DMS 273 treated with DMSO at 0.1 percent for 48 hours (cell line): ENCODE data around the gene ARAP2.

ENCODE experiments used
- DNase-seq: peaks from one replicate; lab custom pipeline; 2025; lab: John Stamatoyannopoulos, UW

The ARAP2 gene

GRCh38 chr4:36220776-36221175 lies 23.5 kb downstream of the ARAP2 start:
- no peak for DNase-seq

DNA sequence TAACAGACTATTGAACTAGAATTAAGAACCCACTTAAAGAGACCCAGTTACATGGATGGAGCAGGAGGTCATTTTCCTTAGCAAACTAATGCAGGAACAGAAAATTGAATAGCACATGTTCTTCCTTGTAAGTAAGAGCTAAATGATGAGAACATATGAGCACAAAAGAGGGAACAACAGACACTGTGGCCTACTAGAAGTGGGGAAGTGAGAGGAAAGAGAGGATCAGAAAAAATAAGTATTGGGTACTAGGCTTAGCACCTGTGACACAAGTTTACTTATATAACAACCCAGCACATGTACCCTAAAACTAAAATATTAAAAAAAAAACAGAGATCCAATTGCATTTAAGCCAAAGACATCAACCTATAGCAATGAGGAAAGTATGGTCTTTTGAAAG lies 26.2 kb downstream of the ARAP2 start:
- DNase-seq: no peak

DNA sequence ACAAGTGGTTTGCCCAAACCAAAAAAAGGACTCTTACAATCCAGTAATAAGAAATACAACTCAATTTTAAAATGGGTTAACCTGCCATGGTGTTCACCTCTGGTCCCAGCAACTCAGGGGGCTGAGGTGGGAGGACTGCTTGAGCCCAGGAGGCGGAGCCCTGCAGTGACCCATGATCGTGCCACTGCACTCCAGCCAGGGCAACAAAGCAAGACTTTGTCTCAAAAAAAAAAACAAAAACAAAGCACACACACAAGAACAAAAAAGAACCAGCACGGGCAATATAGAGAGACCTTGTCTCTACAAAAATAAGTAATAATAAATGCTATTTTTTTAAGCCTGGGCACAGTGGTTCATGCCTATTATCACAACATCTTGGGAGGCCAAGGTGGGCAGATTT lies 28.7 kb downstream of the ARAP2 start:
- DNase-seq: no peak

- DNase-seq: no peak
These were observed 29.4 kb downstream of the ARAP2 start for GRCh38 chr4:36214735-36215485.

DNA sequence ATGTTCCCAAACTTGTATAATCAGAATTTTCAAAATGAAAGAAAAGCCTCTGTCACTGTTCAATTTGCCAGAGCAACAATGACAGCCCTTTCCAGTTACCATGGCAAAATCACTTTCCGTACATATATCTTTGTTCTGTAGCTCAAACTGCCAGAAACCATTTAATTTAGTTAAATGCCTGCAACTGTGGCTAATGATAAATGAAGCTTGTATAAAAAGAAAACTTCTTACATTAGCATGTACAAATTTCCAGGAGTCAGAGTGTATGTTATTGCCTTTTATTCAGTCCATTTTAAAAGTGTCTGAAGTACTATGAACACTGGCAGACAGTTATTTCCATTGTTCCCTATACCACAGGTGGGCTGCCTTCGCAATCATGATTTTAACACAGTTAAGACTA lies 30.3 kb downstream of the ARAP2 start:
- DNase-seq: no peak

GRCh38 chr4:36211084-36211483 lies 33.2 kb downstream of the ARAP2 start:
- DNase-seq: no peak

DNA sequence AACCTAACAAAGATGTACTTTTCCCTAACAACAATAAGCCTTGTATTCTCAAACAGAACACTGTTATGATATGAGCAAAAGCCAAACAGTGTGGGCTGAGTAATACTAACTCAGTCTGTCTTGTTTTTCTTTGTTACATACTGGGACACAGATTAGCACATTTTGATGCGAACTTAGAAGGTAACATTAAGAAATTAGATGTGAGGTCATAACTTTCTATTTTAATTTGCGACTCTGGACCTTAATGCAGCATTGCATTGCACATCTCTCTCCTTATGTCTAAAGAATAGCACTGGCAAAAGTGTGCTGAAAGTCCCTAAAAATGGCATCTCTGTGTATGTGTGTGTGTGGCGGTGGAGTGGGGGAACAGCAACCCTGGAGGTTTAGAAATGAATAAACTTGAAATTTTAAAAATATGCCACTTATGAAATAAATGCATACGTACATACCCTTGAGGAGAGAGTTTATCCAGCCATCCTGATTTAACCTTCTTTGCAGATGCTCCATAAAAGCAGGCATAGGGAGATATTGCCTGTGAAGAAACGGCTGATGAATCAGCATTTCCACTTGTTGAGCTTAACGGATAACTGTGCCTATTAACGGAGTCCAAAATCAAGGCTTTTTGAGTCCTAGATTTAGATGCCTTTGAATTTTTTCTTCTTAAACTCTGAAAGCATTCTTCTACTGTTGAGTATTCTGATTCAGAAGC lies 34.2 kb downstream of the ARAP2 start:
- DNase-seq: no peak

DNA sequence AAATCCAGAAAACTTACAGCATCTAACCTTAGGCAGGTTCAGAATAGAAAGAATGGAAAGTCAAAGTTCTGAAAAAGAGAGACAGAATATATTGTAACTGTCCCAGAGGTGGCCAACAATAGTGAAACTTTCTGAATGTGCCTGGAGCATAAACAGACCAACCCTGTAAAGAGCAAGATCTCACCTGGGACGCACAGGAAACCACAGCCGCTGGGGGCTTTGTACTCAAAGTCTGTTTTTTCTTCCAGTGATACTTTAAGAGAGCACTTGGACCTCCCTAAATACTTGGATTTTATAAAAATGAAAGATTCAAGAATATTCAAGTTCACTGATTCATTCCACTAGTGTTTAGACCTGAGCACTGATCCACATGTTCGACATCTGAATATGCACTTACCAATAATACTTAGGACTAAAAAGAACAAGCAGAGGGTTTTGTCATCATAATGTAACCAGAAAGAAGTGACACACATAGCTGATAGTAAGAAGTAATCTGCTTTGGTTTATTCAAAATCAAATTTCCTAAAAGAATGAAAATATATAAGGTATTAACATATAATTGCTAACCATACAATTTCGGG lies 35.3 kb downstream of the ARAP2 start:
- no peak for DNase-seq

- no peak for DNase-seq
These were observed 36.3 kb downstream of the ARAP2 start for GRCh38 chr4:36207831-36208520.

DNA sequence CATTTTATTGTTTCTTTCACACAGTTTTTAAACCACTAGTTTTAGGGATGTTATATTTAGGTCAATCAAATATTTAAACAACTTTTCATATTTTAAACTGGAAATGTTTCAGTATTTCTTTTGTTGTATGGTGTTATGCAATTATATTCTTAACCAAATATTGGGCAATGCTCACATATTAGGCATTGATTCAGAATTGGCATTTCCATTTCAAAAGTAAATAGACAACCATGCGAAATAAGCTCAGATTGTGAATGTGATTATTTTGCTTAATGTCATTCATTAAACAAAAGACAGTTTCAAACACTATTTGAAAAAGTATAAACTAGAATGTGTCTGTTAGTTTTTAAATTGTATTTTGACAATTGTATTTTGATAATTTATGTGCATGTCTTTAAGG lies 36.9 kb downstream of the ARAP2 start:
- DNase-seq: no peak

DNA sequence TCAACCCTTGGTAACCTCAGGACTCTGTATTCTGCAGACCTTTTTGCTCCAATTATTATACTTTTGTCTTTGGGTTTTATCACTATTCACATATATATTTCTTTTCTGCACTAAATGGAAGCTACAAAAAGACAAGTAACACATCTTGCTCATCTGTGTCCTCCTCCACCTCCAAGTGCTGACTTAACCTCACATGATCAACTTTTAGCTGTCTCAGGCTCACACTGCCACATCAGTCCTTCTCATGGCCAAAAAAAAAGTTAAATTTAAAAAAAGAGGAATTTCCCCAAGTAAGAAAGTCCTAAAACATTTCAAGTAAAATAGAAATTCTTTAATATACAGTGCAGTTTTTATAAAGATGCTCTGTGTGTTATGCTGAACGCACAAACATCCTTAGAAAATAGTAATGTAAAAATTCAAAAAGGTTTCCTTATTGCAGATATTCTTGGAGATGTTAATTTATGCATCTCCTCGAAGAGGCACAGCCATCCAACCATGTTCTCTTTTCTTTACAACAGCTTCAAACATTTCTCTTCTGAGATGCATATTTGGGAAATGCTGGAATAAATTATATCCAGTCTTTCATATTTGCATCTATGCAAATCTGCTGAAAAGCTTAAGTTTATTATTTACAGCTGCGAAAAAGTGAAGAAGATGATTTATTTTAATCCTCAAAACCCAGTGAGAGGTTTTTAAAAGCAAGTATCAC lies 37.6 kb downstream of the ARAP2 start:
- DNase-seq: no peak

- no peak for DNase-seq
These were observed 38.3 kb downstream of the ARAP2 start for GRCh38 chr4:36206012-36206411.

GRCh38 chr4:36198861-36199260 lies 45.5 kb downstream of the ARAP2 start:
- DNase-seq: no peak

GRCh38 chr4:36198068-36198808 lies 46.1 kb downstream of the ARAP2 start:
- DNase-seq: no peak

GRCh38 chr4:36197501-36197900 lies 46.8 kb downstream of the ARAP2 start:
- no peak for DNase-seq

GRCh38 chr4:36196145-36196913 lies 48.0 kb downstream of the ARAP2 start:
- no peak for DNase-seq

DNA sequence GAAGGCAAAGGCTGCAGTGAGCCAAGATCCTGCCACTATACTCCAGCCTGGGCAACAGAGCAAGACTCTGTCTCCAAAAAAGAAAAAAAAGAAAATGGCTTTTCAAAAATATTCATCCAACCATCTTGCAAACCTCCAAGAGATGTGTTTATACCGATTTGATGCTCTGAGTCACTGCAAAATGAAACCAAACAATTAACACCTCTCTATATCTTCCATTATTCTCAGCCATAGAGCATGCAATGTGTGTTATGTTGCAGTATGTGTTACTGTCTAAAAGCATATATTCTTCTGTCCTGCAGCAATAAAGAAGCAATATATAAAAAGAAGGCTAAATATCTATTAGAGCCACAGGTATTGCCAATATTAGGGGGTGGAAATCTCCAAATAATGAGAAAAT lies 51.4 kb downstream of the ARAP2 start:
- DNase-seq: no peak

DNA sequence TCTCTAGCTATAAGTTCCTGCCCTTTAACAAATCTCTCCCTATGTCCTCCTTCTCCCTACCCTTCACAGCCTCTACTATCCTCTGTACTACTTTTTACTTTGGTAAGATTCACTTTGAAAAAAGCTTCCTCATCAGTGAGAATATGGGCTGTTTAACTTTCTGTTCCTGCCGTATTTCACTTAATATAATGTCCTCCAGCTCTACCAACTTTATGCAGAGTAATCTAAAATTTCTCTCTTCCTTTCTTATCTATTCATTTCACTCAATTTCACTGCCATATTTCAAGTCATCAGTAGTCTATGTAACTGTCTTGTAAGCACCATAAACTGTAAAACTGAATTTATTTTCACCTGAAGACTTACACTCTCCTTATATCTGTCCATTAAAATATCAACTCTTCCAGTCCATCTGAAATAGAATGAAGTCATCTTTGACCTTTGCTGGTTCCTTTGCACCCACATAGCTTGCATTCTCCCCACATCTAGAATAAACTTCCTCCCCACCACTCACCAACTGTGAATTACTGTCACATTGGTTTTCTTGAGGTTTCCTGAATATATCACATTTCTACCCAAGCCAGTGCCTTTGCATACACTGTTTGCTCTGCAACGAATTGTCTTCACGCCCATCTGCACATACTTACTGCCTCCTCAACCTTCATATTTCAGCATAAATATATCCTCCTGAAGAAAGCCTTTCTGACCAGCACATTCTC lies 54.6 kb downstream of the ARAP2 start:
- DNase-seq: no peak

GRCh38 chr4:36187723-36188333 lies 56.5 kb downstream of the ARAP2 start:
- DNase-seq: peak; percentile 12
